ENCODE measurements around the gene SELENOM.
"Not testable (repeated sequence)": the region's sequence is repeated elsewhere in the genome, so short reads cannot be mapped to it uniquely, and the experiment has no call there.

The SELENOM gene

GRCh38 chr22:31103899-31104694 is 3.3 kb downstream of the SELENOM start:
- DNase-seq, result no peak

GRCh38 chr22:31103111-31103510 is 4.3 kb downstream of the SELENOM start:
- no peak for DNase-seq

- DNase-seq, result no peak
These were observed 4.8 kb downstream of the SELENOM start for GRCh38 chr22:31102441-31103081.

GRCh38 chr22:31100762-31101525 is 6.4 kb downstream of the SELENOM start:
- DNase-seq, result no peak

- no peak for DNase-seq
These were observed 7.3 kb downstream of the SELENOM start for GRCh38 chr22:31099841-31100761.

GRCh38 chr22:31099386-31099785 is 8.0 kb downstream of the SELENOM start:
- DNase-seq, result no peak

GRCh38 chr22:31098632-31099110 is 8.7 kb downstream of the SELENOM start:
- no peak for DNase-seq

- no peak for DNase-seq
These were observed 9.3 kb downstream of the SELENOM start for GRCh38 chr22:31097941-31098631.

- not testable (repeated sequence) for DNase-seq
These were observed 9.8 kb downstream of the SELENOM start for GRCh38 chr22:31097539-31097938.

GRCh38 chr22:31096657-31097279 is 10.6 kb downstream of the SELENOM start:
- DNase-seq, result no peak

GRCh38 chr22:31095637-31096249 is 11.6 kb downstream of the SELENOM start:
- no peak for DNase-seq

- DNase-seq, result no peak
These were observed 12.6 kb downstream of the SELENOM start for GRCh38 chr22:31094741-31095140.

- no peak for DNase-seq
These were observed 13.3 kb downstream of the SELENOM start for GRCh38 chr22:31094021-31094551.

- no peak for DNase-seq
These were observed 14.1 kb downstream of the SELENOM start for GRCh38 chr22:31093086-31093850.

- DNase-seq, result no peak
These were observed 15.2 kb downstream of the SELENOM start for GRCh38 chr22:31092161-31092560.

GRCh38 chr22:31091106-31091975 is 16.0 kb downstream of the SELENOM start:
- DNase-seq, result no peak

GRCh38 chr22:31090217-31091085 is 16.9 kb downstream of the SELENOM start:
- DNase-seq, result no peak
